ENCODE results near the gene MED12. TPM values are rescaled to one million over a fixed set of nuclear protein-coding genes. Genes with fewer than 3 reads are reported as not detected.

The MED12 gene
- total RNA-seq, 1 donor from 2014 or later = 18.3 TPM

DNA sequence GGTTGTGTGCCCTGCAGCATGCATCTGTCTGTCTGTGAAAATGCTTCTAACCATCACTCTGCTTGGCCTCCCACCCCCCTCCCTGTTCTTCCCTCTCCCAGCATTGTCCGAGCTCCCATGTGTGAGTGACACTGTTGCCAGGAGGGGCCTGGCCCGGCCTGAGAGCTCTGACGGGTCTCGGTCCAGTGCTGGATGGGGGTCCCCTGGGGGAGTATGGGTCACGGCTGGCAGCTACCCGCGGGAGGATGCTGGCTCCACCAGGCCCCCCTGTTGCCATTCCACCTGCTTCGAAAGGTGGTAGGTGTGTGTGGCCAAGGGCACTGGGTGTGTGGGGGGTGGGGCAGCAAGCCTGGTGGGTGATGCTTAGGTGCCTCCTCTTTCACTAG, 29.9 kb downstream of the MED12 start:
- intact Hi-C loops (cut with DNase I) = no loop called here
- DNase-seq (no peak), ATAC-seq (ENCODE audit: poor library complexity) (no peak)

DNA sequence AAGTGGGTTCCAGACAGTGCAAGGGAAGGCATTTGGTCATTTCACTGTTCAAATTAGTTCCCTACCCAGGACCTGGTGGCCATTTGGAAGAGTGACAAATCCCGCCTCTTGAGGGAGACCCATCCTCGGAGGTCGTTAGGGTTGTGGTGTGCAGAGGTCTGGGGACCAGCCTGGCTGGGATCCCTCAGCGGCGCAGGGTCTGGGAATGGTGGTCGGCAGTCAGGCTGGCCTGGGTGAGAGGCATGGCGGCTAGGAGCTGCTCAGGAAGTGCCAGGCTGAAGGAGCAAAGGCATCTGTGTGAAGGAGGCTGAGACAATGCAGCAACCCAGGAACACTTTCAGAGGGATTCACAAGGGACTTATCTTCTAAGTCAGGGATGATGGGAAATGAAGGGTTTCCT, 33.0 kb downstream of the MED12 start:
- ATAC-seq (ENCODE audit: poor library complexity) (no peak), DNase-seq (no peak)
- intact Hi-C loops (cut with DNase I) = no loop called here

DNA sequence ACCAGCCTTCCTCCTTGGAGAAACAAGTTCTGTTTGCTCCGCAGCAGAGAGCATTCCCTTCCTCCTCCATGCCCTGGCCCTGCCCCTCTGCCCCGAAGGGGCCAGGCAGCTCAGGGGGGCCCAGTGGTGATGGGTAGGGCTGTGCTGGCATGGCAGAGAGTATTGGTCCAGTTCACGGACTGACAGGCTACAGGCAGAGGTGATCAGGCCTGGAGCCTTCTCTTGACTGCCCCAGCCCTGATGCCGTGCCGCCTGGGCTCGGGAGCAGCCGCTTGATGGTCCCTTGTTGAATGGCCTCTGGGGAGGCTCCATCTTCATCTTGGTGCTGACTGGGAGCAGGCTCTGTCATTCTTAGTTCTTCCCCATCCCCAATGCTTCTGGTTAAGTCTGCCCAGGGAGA, 35.8 kb downstream of the MED12 start:
- no peak for ATAC-seq (ENCODE audit: poor library complexity)
- no peak for DNase-seq
- intact Hi-C loops (cut with DNase I) = no loop called here

DNA sequence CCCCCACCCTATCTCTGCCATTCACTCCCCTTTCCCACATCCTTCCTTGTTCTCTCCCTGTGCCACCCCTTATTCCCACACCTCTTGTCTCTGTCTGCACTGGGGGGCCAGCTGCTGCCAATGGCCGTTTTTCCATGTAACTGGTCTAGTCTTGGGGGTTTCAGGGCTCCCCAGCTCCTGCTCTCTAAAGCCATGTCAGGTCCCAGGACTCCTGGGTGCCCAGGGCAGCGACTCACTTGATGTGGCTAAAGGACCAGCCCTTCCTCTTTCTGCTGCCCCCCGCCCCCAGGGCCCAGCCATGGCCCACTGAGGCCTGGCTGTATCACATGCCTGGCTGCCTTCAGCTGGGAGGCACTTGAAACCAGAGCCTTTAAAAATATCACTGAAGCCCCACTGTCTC, 36.2 kb downstream of the MED12 start:
- intact Hi-C loops (cut with DNase I) = no loop called here
- ATAC-seq (ENCODE audit: poor library complexity) = no peak
- DNase-seq = no peak

DNA sequence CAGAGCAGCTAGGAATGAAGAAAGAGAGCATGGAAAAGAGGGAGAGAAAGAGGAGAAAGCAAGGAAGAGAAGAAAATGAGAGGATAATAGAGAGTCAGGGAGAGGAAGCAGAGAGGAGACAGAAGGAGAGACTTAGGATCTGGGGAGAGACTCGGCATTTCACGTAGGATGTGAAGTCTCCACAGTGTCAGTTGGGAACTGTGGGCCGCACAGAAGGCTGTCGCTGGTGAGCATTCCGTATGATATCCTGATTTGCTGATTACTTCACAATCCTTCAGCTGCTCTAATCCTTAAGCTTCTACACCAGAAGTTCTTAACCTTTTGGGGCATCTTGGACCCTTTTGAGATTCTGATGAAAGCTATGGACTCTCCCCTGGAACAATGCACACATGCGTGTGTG, 40.2 kb downstream of the MED12 start:
- intact Hi-C loops (cut with DNase I) = no loop called here
- DNase-seq = no peak
- no peak for ATAC-seq (ENCODE audit: poor library complexity)

DNA sequence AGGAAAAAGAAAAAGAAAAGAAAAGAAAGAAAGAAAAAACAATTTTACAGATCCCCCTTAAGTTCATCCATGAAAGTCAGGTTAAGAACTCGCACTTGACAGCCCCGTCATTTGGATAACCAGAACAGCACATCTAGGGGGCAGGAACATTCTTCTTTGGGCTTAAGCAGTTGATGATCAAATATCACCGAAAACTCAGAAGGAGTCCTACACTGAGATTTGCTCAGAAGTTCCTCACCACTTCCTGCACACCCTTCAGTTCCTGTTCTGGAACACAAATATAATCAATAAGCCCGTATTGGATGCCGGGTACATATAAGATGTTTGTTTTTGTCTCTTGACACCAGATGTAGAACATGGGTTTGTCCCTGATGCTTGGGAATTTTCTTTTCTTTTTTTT, 40.9 kb downstream of the MED12 start:
- intact Hi-C loops (cut with DNase I) = no loop called here
- ATAC-seq (ENCODE audit: poor library complexity) (no peak), DNase-seq (no peak)

DNA sequence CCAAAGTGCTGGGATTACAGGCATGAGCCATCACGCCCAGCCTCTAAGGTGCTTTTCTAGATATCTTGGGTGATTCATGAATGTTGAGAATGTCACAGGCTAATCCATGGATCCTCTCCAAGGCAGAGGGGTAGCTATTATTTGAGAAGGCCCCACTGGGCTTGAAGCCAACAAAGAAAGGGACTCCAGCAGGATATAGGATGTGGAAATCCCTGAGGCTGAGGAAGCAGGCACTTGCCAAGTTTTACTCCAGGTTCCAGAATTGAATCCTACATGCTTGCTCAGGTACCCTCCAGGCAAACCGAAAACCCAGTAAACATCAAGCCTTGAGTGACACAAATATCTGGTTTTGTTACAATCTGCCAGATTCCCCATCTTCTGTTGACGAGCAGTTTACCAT, 42.1 kb downstream of the MED12 start:
- ATAC-seq (ENCODE audit: poor library complexity) (no peak), DNase-seq (no peak)
- intact Hi-C loops (cut with DNase I) = no loop called here

DNA sequence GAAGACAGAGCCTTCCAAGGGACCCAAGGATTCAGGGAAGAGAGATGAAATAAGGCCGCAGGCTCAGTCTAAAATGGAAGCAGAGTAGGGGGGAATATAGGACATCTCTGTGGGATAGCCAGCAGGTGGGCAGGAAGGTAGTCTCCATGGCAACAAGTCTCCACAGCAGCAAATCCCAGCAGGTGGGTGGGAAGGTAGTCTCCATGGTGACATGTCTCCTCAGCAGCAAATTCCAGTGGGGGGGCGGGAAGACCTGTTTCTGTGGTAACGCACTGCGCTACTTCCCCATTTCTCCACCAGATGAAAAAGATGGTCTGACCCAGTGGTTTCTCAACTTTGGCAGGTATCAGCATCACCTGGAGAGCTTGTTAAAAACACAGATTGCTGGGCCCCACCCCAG, 44.6 kb downstream of the MED12 start:
- ATAC-seq (ENCODE audit: poor library complexity) (no peak), DNase-seq (no peak)
- intact Hi-C loops (cut with DNase I) = no loop called here

DNA sequence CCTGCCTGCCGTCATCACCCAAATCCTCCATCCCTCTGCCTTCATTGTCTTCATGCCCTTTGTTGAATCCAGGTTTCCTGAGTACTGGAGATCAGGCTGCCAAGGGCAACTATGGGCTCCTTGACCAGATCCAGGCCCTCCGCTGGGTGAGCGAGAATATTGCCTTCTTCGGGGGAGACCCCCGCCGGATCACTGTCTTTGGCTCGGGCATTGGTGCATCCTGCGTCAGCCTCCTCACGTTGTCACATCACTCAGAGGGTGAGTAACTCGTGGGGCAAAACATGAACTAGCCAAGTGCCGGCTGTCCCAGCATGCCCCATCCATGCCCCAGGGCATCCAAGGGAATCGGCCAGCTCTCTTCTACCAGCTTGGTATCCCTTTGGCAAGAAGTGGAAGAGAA, 45.7 kb downstream of the MED12 start:
- DNase-seq (no peak), ATAC-seq (ENCODE audit: poor library complexity) (no peak)
- intact Hi-C loops (cut with DNase I) = no loop called here

DNA sequence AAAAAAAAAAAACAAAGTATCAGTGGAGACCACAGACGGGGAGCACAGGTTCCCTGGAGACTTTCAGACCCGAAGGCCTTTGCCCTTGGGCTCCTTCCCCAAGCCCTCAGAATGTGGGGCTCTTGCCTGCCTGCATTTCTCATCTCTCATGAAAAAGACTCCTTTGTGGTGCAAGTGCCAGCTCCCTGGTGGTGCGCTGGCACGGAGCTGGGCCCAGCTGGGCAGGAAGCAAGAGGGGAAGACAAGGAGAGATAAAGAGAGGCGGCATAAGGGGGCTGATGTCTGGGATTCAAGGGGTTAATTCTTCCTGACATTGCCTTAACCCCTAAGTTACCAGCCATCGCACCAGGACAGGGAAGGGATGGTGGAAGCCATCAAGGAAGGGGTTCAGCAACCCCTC, 48.1 kb downstream of the MED12 start:
- intact Hi-C loops (cut with DNase I) = no loop called here
- DNase-seq (no peak), ATAC-seq (ENCODE audit: poor library complexity) (no peak)

DNA sequence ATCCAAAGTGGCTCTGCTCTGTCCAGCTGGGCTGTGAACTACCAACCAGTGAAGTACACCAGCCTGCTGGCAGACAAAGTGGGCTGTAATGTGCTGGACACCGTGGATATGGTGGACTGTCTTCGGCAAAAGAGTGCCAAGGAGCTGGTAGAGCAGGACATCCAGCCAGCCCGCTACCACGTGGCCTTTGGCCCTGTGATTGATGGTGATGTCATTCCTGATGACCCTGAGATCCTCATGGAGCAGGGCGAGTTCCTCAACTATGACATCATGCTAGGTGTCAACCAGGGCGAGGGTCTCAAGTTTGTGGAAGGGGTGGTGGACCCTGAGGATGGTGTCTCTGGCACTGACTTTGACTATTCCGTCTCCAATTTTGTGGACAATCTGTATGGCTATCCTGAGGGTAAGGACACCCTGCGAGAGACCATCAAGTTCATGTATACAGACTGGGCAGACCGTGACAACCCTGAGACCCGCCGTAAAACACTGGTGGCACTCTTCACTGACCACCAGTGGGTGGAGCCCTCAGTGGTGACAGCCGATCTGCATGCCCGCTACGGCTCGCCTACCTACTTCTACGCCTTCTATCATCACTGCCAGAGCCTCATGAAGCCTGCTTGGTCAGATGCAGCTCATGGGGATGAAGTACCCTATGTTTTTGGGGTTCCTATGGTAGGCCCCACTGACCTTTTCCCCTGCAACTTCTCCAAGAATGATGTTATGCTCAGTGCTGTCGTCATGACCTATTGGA, 48.8 kb downstream of the MED12 start:
- no peak for ATAC-seq (ENCODE audit: poor library complexity)
- no peak for DNase-seq
- intact Hi-C loops (cut with DNase I) = no loop called here

DNA sequence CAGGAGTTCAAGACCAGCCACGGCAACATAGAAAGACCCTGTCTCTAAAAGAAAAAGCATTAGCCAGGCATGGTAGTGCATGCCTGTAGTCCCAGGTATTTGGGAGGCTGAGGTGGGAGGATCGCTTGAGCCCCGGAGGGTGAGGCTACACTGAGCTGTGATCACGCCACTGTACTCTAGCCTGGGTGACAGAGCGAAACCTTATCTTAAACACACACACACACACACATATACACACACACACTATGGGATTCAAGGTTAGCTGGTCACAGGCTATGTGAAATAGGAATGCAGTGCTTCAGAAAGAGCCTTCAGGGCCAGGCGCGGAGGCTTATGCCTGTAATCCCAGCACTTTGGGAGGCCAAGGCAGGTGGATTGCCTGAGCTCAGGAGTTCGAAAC, 49.7 kb downstream of the MED12 start:
- no peak for DNase-seq

DNA sequence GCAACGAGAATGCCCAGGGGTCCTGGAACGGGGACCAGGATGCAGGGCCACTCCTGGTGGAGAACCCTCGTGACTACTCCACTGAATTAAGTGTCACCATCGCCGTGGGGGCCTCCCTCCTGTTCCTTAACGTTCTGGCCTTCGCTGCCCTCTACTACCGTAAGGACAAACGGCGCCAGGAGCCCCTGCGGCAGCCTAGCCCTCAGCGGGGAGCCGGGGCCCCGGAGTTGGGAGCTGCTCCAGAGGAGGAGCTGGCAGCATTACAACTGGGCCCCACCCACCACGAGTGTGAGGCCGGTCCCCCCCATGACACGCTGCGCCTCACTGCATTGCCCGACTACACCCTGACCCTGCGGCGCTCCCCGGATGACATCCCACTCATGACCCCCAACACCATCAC, 51.2 kb downstream of the MED12 start:
- intact Hi-C loops (cut with DNase I) = no loop called here
- ATAC-seq (ENCODE audit: poor library complexity) = no peak

More for the DNA sequence above, 49.7 kb downstream of the MED12 start:
- intact Hi-C loops (cut with DNase I) = no loop called here
- ATAC-seq (ENCODE audit: poor library complexity) = no peak

DNA sequence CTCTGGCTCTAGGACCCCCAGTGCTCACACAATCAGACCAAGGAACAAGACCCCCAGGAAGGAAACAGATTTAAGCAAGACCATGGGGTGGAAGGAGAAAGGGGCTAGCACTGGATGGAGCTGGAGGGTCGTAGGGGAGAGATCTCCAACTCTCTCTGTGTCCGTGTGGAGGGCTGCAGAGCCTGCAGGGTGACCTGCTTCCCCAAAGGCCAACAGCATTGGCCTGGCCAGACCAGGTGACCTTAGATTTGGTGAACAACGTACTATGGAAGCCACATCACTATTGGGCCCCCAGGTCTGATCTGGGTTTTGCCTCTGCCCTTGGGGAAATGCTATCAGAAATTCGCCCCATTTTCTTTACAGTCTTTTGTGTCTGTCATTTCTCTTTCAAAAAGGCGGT, 52.3 kb downstream of the MED12 start:
- intact Hi-C loops (cut with DNase I) = loop anchor here (10.0 kb wide), 1 partner anchor 196 kb away; no protein-coding TSS in a partner anchor
- DNase-seq (no peak), ATAC-seq (ENCODE audit: poor library complexity) (no peak)

More for the DNA sequence above, 51.2 kb downstream of the MED12 start:
- DNase-seq = no peak

DNA sequence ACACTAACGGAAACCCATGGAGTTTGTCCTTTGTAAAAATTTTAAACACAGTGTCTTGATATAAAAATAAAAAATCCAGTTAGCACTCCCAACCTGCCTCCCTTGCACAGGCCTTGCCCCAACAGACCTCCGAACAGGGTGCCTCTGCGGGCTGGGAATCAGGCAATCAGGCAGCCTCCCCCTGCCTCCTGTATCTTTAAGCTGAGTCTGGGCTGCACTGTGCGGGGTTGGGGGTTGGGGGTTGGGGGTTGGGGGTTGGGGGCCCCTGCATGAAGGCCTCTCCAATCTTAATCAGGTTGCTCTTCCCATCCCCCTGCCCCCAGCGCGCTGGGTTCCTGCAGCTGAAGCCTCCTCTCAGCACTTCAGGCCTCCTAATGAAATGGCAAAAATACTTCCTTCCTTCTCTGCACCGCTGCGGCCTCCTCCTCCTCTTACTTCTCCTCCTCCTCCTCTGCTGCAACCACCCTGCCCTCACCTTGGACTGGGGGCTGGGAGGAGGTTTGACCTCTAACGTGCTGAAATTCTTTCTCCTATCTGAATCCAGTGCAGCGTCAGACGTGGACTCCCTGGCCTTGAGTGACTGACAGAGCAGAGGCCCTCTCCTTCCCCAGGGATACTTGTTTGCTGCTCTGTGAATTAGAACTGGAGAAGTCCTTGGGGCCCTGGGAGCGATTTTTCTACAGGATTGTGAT, 52.9 kb downstream of the MED12 start:
- intact Hi-C loops (cut with DNase I) = loop anchor here (10.0 kb wide), 1 partner anchor 196 kb away; no protein-coding TSS in a partner anchor
- no peak for DNase-seq
- no peak for ATAC-seq (ENCODE audit: poor library complexity)

DNA sequence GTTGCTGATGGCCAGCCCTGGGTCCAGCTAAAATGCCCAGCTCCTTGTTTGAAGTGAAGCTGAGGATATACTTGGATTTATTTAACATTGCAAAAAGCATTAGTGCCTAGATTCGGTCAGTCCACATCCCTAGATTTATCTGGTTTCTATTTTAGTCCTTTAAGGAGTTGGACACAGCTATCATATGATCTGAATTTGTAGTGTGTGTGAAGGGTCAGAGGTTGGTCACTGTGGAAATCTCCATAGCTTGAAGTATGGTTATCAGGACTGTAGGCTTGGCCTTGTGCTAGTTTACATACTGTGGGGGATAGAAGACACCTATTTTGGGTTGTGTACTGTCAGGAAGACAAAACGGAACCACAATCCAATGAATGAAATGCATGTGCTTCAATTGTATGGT, 55.0 kb downstream of the MED12 start:
- no peak for DNase-seq
- intact Hi-C loops (cut with DNase I) = loop anchor here (10.0 kb wide), 1 partner anchor 199 kb away; no protein-coding TSS in a partner anchor
- ATAC-seq (ENCODE audit: poor library complexity) = no peak

DNA sequence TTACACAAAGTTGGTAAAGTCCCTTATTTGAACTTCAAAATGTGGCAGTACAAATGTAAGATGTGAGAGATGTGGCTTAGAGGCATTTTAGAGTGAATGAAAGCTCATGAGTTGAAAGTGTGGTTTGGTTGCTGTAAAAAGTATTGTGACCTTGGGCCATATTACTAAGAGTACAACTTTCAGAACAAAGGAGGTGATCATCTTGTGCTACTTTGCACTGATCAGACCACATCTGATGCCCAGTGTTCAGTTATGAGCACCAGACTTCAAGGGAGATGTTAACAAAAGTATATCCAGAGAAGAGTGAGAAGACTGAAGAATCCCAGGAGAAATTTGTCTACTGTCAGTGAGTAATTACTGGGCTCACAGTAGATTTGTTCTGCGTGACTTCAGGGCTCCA, 56.4 kb downstream of the MED12 start:
- intact Hi-C loops (cut with DNase I) = loop anchor here (10.0 kb wide), 1 partner anchor 200 kb away; no protein-coding TSS in a partner anchor
- ATAC-seq (ENCODE audit: poor library complexity) (no peak), DNase-seq (no peak)

DNA sequence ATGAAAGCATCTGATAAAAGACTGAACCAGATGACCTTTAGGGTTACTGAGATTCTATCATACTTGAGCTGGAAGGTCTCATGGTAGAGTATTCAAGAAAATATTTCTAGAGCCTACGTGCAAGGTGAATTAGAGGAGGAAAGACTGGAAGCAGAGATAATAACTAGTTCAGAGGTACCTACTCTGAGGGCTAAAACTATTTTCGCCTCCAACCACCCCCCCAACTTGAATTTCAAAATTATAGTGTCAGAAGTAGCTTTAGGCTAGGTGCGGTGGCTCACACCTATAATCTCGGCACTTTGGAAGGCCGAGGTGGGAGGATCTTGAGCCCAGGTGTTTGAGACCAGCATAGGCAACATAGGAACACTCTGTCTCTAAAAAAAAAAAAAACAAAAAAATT, 57.1 kb downstream of the MED12 start:
- intact Hi-C loops (cut with DNase I) = loop anchor here (10.0 kb wide), 1 partner anchor 201 kb away; no protein-coding TSS in a partner anchor

DNA sequence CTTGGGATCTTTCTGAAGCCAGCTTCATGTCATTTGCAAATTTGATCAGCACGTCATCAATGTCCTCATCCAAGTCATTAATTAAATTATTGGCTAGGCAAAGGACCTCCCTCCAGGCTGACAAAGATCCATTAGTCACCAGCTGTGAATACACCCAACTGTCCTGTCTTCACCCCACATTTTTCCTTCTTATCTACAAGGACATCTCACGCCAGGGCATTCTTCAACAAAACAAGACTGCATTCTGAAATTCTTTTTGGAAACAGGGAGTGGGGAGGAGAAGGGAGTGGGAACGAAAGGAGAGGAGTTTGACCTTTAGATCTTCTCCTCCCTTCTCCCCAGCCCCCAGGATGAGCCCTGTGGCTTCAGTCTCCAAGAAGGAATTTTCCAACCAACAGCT, 58.9 kb downstream of the MED12 start:
- intact Hi-C loops (cut with DNase I) = loop anchor here (10.0 kb wide), 1 partner anchor 203 kb away; no protein-coding TSS in a partner anchor
- DNase-seq = no peak
- no peak for ATAC-seq (ENCODE audit: poor library complexity)

More for the DNA sequence above, 57.1 kb downstream of the MED12 start:
- ATAC-seq (ENCODE audit: poor library complexity) (no peak), DNase-seq (no peak)

DNA sequence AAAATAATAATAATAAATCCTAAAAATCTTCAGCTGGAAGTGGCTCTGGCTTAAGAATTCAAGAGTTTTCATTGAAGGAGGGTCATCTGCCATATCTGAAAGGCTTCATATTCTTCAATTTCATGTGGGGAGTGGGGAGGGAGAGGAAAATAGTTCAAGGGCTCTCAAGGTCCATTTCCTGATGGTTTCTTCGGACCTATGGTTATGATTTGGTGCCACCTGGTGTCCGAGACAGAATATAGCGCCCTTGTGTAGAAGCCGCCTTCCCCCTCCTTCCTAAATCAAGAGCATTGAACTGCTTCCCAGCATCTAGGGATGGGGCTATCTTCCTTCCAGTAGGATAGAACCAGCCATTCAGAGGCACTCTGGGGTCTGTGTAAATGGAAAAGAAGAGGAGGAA, 60.5 kb downstream of the MED12 start:
- intact Hi-C loops (cut with DNase I) = loop anchor here (10.0 kb wide), 1 partner anchor 204 kb away; no protein-coding TSS in a partner anchor
- DNase-seq (peak; percentile 43), ATAC-seq (ENCODE audit: poor library complexity) (peak; percentile 48)
